WTC11 (cell line): ENCODE data around the gene ZSWIM6. TPM values are rescaled to one million over a fixed set of nuclear protein-coding genes. Genes with fewer than 3 reads are reported as not detected.

ENCODE experiments used
- ATAC-seq: fragments of 200-7000 bp; cut with Tn5 transposase; 2 replicates; pipeline ENCODE4 v1.10.0; 2021; ENCODE audit warnings: mild to moderate bottlenecking, moderate library complexity
- CTCF ChIA-PET: fragments of 300-600 bp; sonication (Branson Sonifier 250); formaldehyde crosslinking; loops from one replicate; lab custom pipeline; 2021; ENCODE audit warnings: antibody characterized with exemption; lab: Charles Lee
- POLR2A ChIA-PET: fragments of 350-600 bp; sonication (Branson Sonifier 250); formaldehyde crosslinking; loops from one replicate; lab custom pipeline; 2021; ENCODE audit warnings: antibody characterized with exemption; lab: Charles Lee
- DNase-seq: peaks from one replicate; pipeline ENCODE4 v3.0.0; 2021; ENCODE audit warnings: low spot score
- H3K27ac Mint-ChIP-seq: 2 replicates; pipeline ENCODE4 v1.8.0; 2021; ENCODE audit warnings: mixed read lengths
- H3K27me3 Mint-ChIP-seq: 2 replicates; pipeline ENCODE4 v1.8.0; 2021; ENCODE audit warnings: low read depth, mild to moderate bottlenecking, moderate library complexity, mixed read lengths
- H3K36me3 Mint-ChIP-seq: 2 replicates; pipeline ENCODE4 v1.8.0; 2021; ENCODE audit warnings: mixed read lengths
- H3K4me1 Mint-ChIP-seq: 2 replicates; pipeline ENCODE4 v1.8.0; 2022; ENCODE audit warnings: mixed read lengths
- H3K4me3 Mint-ChIP-seq: 2 replicates; pipeline ENCODE4 v1.8.0; 2021; ENCODE audit warnings: mild to moderate bottlenecking, moderate library complexity, mixed read lengths
- H3K9me3 Mint-ChIP-seq: 2 replicates; pipeline ENCODE4 v1.8.0; 2021; ENCODE audit warnings: mixed read lengths
- ATF1 ChIP-seq: sonication (generic); formaldehyde crosslinking; IDR thresholded peaks from 2 replicates; pipeline ENCODE4 v1.8.1; 2023; ENCODE audit warnings: mild to moderate bottlenecking, moderate library complexity, missing genetic modification reagents
- CBFB ChIP-seq: sonication (generic); formaldehyde crosslinking; IDR thresholded peaks from 2 replicates; pipeline ENCODE4 v1.8.1; 2022; ENCODE audit warnings: mild to moderate bottlenecking, low read depth, missing genetic modification reagents
- EMX1 ChIP-seq: fragments of 250-450 bp; sonication (Bioruptor Pico); IDR thresholded peaks from 2 replicates; pipeline ENCODE4 v1.8.0; 2021; ENCODE audit warnings: mild to moderate bottlenecking
- FOXJ3 ChIP-seq: sonication (generic); formaldehyde crosslinking; IDR thresholded peaks from 2 replicates; pipeline ENCODE4 v1.9.0; 2021; ENCODE audit warnings: missing genetic modification reagents, mild to moderate bottlenecking, borderline replicate concordance
- GABPB1 ChIP-seq: sonication (generic); formaldehyde crosslinking; IDR thresholded peaks from 2 replicates; pipeline ENCODE4 v1.8.1; 2023; ENCODE audit warnings: mild to moderate bottlenecking, missing genetic modification reagents
- GTF2I ChIP-seq: fragments of 250-450 bp; sonication (Bioruptor Pico); conservative IDR thresholded peaks from 2 replicates; pipeline ENCODE4 v1.4.0; 2021; ENCODE audit warnings: mild to moderate bottlenecking
- IRF2 ChIP-seq: sonication (generic); formaldehyde crosslinking; IDR thresholded peaks from 2 replicates; pipeline ENCODE4 v1.8.0; 2022; ENCODE audit warnings: low read depth, missing genetic modification reagents, borderline replicate concordance
- JAZF1 ChIP-seq: fragments of 250-450 bp; sonication (Bioruptor Pico); IDR thresholded peaks from 2 replicates; pipeline ENCODE4 v1.9.0; 2021; ENCODE audit warnings: moderate library complexity, mild to moderate bottlenecking, inconsistent platforms
- KAT7 ChIP-seq: sonication (generic); formaldehyde crosslinking; IDR thresholded peaks from 2 replicates; pipeline ENCODE4 v1.8.1; 2023; ENCODE audit warnings: missing genetic modification reagents, mild to moderate bottlenecking, borderline replicate concordance
- NFATC4 ChIP-seq: fragments of 250-450 bp; sonication (Bioruptor Pico); IDR thresholded peaks from 2 replicates; pipeline ENCODE4 v1.9.0; 2021; ENCODE audit warnings: mild to moderate bottlenecking
- NR1H2 ChIP-seq: sonication (generic); formaldehyde crosslinking; IDR thresholded peaks from 2 replicates; pipeline ENCODE4 v1.9.0; 2021; ENCODE audit warnings: mild to moderate bottlenecking, moderate library complexity, missing genetic modification reagents
- NR3C1 ChIP-seq: sonication (generic); formaldehyde crosslinking; conservative IDR thresholded peaks from 2 replicates; pipeline ENCODE4 v1.8.1; 2023; ENCODE audit warnings: low read depth, mild to moderate bottlenecking, missing genetic modification reagents
- OVOL2 ChIP-seq: fragments of 250-450 bp; sonication (Bioruptor Pico); IDR thresholded peaks from 2 replicates; pipeline ENCODE4 v1.9.0; 2021; ENCODE audit warnings: mild to moderate bottlenecking, borderline replicate concordance
- RELA ChIP-seq: sonication (generic); formaldehyde crosslinking; IDR thresholded peaks from 2 replicates; pipeline ENCODE4 v1.8.1; 2022; ENCODE audit warnings: missing genetic modification reagents, mild to moderate bottlenecking, borderline replicate concordance
- RORB ChIP-seq: fragments of 250-450 bp; sonication (Bioruptor Pico); IDR thresholded peaks from 2 replicates; pipeline ENCODE4 v1.9.0; 2021; ENCODE audit warnings: mild to moderate bottlenecking
- SOX15 ChIP-seq: fragments of 250-450 bp; sonication (Bioruptor Pico); IDR thresholded peaks from 2 replicates; pipeline ENCODE4 v1.9.0; 2021; ENCODE audit warnings: mild to moderate bottlenecking
- SP1 ChIP-seq: sonication (generic); formaldehyde crosslinking; conservative IDR thresholded peaks from 2 replicates; pipeline ENCODE4 v1.8.1; 2022; ENCODE audit warnings: missing genetic modification reagents
- ZNF219 ChIP-seq: sonication (generic); formaldehyde crosslinking; IDR thresholded peaks from 2 replicates; pipeline ENCODE4 v1.8.0; 2023; ENCODE audit warnings: missing genetic modification reagents, mild to moderate bottlenecking, borderline replicate concordance
- total RNA-seq: library from RNA; stranded (reverse); gene quantifications from 3 replicates; pipeline ENCODE4 v1.2.3, GENCODE V29; 2021
- TF ChIP-seq, protein P1 (sequence below): sonication (generic); formaldehyde crosslinking; IDR thresholded peaks from 2 replicates; pipeline ENCODE4 v1.8.1; 2023; ENCODE audit warnings: mild to moderate bottlenecking, missing genetic modification reagents, moderate library complexity
- TF ChIP-seq, protein P2 (sequence below): sonication (generic); formaldehyde crosslinking; IDR thresholded peaks from 2 replicates; pipeline ENCODE4 v1.8.1; 2022; ENCODE audit warnings: missing genetic modification reagents, borderline replicate concordance
- TF ChIP-seq, protein P3 (sequence below): fragments of 200-600 bp; IDR thresholded peaks from 2 replicates; pipeline ENCODE4 v1.8.0; 2022; ENCODE audit warnings: antibody characterized with exemption
- TF ChIP-seq, protein P4 (sequence below): sonication (generic); formaldehyde crosslinking; IDR thresholded peaks from 2 replicates; pipeline ENCODE4 v1.8.0; 2023; ENCODE audit warnings: missing genetic modification reagents
- TF ChIP-seq, protein P5 (sequence below): fragments of 250-450 bp; sonication (Bioruptor Pico); IDR thresholded peaks from 2 replicates; pipeline ENCODE4 v1.9.0; 2021; ENCODE audit warnings: moderate library complexity, mild to moderate bottlenecking, inconsistent platforms, borderline replicate concordance
- TF ChIP-seq, protein P6 (sequence below): sonication (generic); formaldehyde crosslinking; IDR thresholded peaks from 2 replicates; pipeline ENCODE4 v1.8.1; 2023; ENCODE audit warnings: mild to moderate bottlenecking, missing genetic modification reagents
- TF ChIP-seq, protein P7 (sequence below): sonication (generic); formaldehyde crosslinking; IDR thresholded peaks from 2 replicates; pipeline ENCODE4 v1.8.0; 2022; ENCODE audit warnings: mild to moderate bottlenecking, missing genetic modification reagents

The ZSWIM6 gene
- total RNA-seq, 1 experiment from 2014 or later: 12.5 TPM

DNA sequence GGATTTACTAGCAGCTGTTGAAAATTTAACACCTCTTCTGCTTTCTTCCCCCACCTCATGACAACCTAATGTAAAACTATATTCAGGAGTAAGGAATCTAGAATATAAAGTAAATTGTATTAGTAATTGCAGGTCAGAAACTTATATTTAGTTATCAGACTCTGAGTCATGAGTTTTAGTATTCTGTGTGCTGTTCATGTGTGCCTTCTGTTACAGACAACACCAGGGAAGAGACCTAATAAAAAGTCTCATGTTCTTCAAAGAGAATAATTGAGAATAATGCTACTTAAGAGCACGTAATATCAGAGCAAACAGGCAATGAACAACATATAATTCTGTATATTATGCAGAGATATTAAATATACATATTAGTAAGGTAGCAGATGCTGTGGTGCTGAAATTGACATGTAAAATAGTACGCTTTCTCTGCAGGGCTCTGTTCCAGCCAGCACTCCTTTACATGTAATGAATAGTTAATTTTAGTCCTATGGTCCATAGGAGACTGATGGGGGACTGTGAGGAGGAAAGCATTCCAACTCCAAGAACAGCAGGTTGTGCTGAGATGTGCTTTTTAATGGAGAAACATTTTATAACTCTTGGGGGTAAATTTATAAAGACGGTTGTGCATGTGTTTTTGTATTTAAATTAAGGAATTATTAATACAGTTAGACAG, 106.4 kb downstream of the ZSWIM6 start:
- DNase-seq: no peak
- H3K27me3 Mint-ChIP-seq: no peaks in the 10 kb centered on the region
- H3K4me1 Mint-ChIP-seq: peaks cover 4% of the 10 kb centered on the region; the same call in 1 of the 2 replicates
- peaks cover 38% of the 10 kb centered on the region for H3K9me3 Mint-ChIP-seq
- no peak overlapping the region for H3K27ac Mint-ChIP-seq
- ATAC-seq: no peak
- TF ChIP-seq ZNF219 (CRISPR knock-in tag) (no peak), RORB (no peak), NFATC4 (CRISPR knock-in tag) (no peak), EMX1 (CRISPR knock-in tag) (no peak), KAT7 (CRISPR knock-in tag) (no peak), ATF1 (CRISPR knock-in tag) (no peak), NR3C1 (CRISPR knock-in tag) (no peak), SP1 (CRISPR knock-in tag) (no peak), SOX15 (CRISPR knock-in tag) (no peak), IRF2 (CRISPR knock-in tag) (no peak), GTF2I (CRISPR knock-in tag) (no peak), JAZF1 (CRISPR knock-in tag) (no peak), RELA (CRISPR knock-in tag) (no peak)
- TF ChIP-seq, protein P1, sequence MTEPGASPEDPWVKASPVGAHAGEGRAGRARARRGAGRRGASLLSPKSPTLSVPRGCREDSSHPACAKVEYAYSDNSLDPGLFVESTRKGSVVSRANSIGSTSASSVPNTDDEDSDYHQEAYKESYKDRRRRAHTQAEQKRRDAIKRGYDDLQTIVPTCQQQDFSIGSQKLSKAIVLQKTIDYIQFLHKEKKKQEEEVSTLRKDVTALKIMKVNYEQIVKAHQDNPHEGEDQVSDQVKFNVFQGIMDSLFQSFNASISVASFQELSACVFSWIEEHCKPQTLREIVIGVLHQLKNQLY: no peak
- TF ChIP-seq, protein P2, sequence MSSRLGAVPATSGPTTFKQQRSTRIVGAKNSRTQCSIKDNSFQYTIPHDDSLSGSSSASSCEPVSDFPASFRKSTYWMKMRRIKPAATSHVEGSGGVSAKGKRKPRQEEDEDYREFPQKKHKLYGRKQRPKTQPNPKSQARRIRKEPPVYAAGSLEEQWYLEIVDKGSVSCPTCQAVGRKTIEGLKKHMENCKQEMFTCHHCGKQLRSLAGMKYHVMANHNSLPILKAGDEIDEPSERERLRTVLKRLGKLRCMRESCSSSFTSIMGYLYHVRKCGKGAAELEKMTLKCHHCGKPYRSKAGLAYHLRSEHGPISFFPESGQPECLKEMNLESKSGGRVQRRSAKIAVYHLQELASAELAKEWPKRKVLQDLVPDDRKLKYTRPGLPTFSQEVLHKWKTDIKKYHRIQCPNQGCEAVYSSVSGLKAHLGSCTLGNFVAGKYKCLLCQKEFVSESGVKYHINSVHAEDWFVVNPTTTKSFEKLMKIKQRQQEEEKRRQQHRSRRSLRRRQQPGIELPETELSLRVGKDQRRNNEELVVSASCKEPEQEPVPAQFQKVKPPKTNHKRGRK (CRISPR knock-in tag): no peak
- TF ChIP-seq, protein P3, sequence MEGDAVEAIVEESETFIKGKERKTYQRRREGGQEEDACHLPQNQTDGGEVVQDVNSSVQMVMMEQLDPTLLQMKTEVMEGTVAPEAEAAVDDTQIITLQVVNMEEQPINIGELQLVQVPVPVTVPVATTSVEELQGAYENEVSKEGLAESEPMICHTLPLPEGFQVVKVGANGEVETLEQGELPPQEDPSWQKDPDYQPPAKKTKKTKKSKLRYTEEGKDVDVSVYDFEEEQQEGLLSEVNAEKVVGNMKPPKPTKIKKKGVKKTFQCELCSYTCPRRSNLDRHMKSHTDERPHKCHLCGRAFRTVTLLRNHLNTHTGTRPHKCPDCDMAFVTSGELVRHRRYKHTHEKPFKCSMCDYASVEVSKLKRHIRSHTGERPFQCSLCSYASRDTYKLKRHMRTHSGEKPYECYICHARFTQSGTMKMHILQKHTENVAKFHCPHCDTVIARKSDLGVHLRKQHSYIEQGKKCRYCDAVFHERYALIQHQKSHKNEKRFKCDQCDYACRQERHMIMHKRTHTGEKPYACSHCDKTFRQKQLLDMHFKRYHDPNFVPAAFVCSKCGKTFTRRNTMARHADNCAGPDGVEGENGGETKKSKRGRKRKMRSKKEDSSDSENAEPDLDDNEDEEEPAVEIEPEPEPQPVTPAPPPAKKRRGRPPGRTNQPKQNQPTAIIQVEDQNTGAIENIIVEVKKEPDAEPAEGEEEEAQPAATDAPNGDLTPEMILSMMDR: no peak
- TF ChIP-seq, protein P4, sequence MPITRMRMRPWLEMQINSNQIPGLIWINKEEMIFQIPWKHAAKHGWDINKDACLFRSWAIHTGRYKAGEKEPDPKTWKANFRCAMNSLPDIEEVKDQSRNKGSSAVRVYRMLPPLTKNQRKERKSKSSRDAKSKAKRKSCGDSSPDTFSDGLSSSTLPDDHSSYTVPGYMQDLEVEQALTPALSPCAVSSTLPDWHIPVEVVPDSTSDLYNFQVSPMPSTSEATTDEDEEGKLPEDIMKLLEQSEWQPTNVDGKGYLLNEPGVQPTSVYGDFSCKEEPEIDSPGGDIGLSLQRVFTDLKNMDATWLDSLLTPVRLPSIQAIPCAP: no peak
- TF ChIP-seq, protein P5, sequence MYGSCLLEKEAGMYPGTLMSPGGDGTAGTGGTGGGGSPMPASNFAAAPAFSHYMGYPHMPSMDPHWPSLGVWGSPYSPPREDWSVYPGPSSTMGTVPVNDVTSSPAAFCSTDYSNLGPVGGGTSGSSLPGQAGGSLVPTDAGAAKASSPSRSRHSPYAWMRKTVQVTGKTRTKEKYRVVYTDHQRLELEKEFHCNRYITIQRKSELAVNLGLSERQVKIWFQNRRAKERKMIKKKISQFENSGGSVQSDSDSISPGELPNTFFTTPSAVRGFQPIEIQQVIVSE (CRISPR knock-in tag): no peak
- ChIA-PET CTCF (no interaction called here), POLR2A (no interaction called here)
- peaks cover 35% of the 10 kb centered on the region for H3K36me3 Mint-ChIP-seq
- no peak overlapping the region for H3K4me3 Mint-ChIP-seq

DNA sequence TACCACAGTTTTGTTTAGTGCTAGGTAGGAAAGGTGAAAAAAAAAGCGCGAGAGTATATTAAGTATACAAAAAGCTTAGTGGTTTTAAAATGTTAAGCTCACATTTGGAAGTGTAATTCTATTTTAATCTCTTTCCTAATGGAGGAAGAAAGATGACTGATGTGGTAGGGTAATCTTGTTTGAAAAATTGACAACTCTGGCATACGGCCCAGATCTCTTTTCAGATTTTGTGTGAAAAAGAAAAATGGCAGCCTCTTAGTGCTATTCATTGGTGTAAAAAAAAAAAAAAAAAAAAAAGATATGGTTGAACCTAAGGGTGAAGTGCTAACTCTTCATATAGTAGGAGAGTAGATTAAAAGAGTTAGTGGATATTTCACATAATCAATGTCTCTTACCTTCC, 108.0 kb downstream of the ZSWIM6 start:
- DNase-seq (no peak), ATAC-seq (no peak)
- Mint-ChIP-seq H3K27me3 (no peaks in the 10 kb centered on the region), H3K36me3 (peaks cover 36% of the 10 kb centered on the region), H3K27ac (no peak overlapping the region), H3K9me3 (peaks cover 40% of the 10 kb centered on the region), H3K4me3 (no peak overlapping the region), H3K4me1 (peaks cover 4% of the 10 kb centered on the region; the same call in 1 of the 2 replicates)
- CTCF ChIA-PET: no interaction called here
- TF ChIP-seq OVOL2 (CRISPR knock-in tag) (no peak), GABPB1 (no peak), SP1 (CRISPR knock-in tag) (no peak), FOXJ3 (no peak), KAT7 (CRISPR knock-in tag) (no peak), CBFB (CRISPR knock-in tag) (no peak), NR1H2 (CRISPR knock-in tag) (no peak), JAZF1 (CRISPR knock-in tag) (no peak)
- TF ChIP-seq, protein P6, sequence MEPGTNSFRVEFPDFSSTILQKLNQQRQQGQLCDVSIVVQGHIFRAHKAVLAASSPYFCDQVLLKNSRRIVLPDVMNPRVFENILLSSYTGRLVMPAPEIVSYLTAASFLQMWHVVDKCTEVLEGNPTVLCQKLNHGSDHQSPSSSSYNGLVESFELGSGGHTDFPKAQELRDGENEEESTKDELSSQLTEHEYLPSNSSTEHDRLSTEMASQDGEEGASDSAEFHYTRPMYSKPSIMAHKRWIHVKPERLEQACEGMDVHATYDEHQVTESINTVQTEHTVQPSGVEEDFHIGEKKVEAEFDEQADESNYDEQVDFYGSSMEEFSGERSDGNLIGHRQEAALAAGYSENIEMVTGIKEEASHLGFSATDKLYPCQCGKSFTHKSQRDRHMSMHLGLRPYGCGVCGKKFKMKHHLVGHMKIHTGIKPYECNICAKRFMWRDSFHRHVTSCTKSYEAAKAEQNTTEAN (CRISPR knock-in tag): no peak
- TF ChIP-seq, protein P7, sequence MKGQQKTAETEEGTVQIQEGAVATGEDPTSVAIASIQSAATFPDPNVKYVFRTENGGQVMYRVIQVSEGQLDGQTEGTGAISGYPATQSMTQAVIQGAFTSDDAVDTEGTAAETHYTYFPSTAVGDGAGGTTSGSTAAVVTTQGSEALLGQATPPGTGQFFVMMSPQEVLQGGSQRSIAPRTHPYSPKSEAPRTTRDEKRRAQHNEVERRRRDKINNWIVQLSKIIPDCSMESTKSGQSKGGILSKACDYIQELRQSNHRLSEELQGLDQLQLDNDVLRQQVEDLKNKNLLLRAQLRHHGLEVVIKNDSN: no peak
- POLR2A ChIA-PET: interaction anchor here (0.7 kb wide), 1 partner anchor 73 kb away, joined by 9 read pairs; no protein-coding TSS in a partner anchor
